ENCODE data around the gene PAK1.

GRCh38 chr11:77276271-77276670, 197.6 kb downstream of the PAK1 start:
- TF ChIP-seq, protein P1, sequence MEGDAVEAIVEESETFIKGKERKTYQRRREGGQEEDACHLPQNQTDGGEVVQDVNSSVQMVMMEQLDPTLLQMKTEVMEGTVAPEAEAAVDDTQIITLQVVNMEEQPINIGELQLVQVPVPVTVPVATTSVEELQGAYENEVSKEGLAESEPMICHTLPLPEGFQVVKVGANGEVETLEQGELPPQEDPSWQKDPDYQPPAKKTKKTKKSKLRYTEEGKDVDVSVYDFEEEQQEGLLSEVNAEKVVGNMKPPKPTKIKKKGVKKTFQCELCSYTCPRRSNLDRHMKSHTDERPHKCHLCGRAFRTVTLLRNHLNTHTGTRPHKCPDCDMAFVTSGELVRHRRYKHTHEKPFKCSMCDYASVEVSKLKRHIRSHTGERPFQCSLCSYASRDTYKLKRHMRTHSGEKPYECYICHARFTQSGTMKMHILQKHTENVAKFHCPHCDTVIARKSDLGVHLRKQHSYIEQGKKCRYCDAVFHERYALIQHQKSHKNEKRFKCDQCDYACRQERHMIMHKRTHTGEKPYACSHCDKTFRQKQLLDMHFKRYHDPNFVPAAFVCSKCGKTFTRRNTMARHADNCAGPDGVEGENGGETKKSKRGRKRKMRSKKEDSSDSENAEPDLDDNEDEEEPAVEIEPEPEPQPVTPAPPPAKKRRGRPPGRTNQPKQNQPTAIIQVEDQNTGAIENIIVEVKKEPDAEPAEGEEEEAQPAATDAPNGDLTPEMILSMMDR (IDR thresholded peaks at IDR 0.05; ENCODE audit: low read length): no peak
- TF ChIP-seq EZH2 (IDR thresholded peaks at IDR 0.05; ENCODE audit: borderline replicate concordance, low read length): no peak
